GM12878 (cell line): Measurements from ENCODE around the gene MCFD2. TPM values are rescaled to one million over a fixed set of nuclear protein-coding genes. Genes with fewer than 3 reads are reported as not detected.

Experiments used
- BCL11A ChIP-seq: IDR thresholded peaks from 2 replicates; pipeline ENCODE4 v1.6.1; 2011; ENCODE audit warnings: low read depth, low read length
- GABPA ChIP-seq: IDR thresholded peaks from 2 replicates; pipeline ENCODE4 v1.6.1; 2014; ENCODE audit warnings: antibody characterized with exemption, low read depth, mild to moderate bottlenecking, inconsistent platforms
- GATAD2B ChIP-seq: fragments of 450-650 bp; conservative IDR thresholded peaks from 2 replicates; pipeline ENCODE4 v1.6.1; 2017; ENCODE audit warnings: low read depth, mild to moderate bottlenecking, moderate library complexity
- HDAC2 ChIP-seq: fragments of 200-600 bp; sonication (generic); IDR thresholded peaks from 2 replicates; pipeline ENCODE4 v1.6.1; 2017
- HDAC6 ChIP-seq: fragments of 200-600 bp; sonication (generic); IDR thresholded peaks from one replicate; pipeline ENCODE4 v1.8.0; 2017; ENCODE audit warnings: antibody characterized with exemption; ENCODE audit not compliant: unreplicated experiment
- IKZF1 ChIP-seq: fragments of 450-650 bp; conservative IDR thresholded peaks from 2 replicates; pipeline ENCODE4 v1.6.1; 2017; ENCODE audit warnings: antibody characterized with exemption, mild to moderate bottlenecking
- IRF4 ChIP-seq: IDR thresholded peaks from 2 replicates; pipeline ENCODE4 v1.6.1; 2011; ENCODE audit warnings: low read depth, low read length
- JUND ChIP-seq: IDR thresholded peaks from 2 replicates; pipeline ENCODE4 v1.6.1; 2012; ENCODE audit warnings: low read depth, mild to moderate bottlenecking, low read length, improper control_type of control experiment, moderate library complexity
- MEF2B ChIP-seq: fragments of 450-650 bp; IDR thresholded peaks from 2 replicates; pipeline ENCODE4 v1.6.1; 2018; ENCODE audit warnings: mild to moderate bottlenecking, moderate library complexity; ENCODE audit not compliant: partially characterized antibody, poor library complexity, severe bottlenecking
- PML ChIP-seq: IDR thresholded peaks from 2 replicates; pipeline ENCODE4 v1.6.1; 2012; ENCODE audit warnings: low read length, inconsistent platforms
- POLR2A ChIP-seq: IDR thresholded peaks from 2 replicates; pipeline ENCODE4 v1.6.1; 2011; ENCODE audit warnings: low read depth, mild to moderate bottlenecking, low read length
- POLR2AphosphoS5 ChIP-seq: IDR thresholded peaks from 2 replicates; pipeline ENCODE4 v1.6.1; 2011; ENCODE audit warnings: mild to moderate bottlenecking, low read length, inconsistent platforms
- RAD51 ChIP-seq: fragments of 450-650 bp; IDR thresholded peaks from 2 replicates; pipeline ENCODE4 v1.6.1; 2016; ENCODE audit warnings: moderate library complexity, mild to moderate bottlenecking, inconsistent platforms
- RCOR1 ChIP-seq: conservative IDR thresholded peaks from 2 replicates; pipeline ENCODE4 v1.6.1; 2012; ENCODE audit warnings: low read depth, low read length, improper control_type of control experiment
- SMARCA5 ChIP-seq: fragments of 450-650 bp; IDR thresholded peaks from 2 replicates; pipeline ENCODE4 v1.6.1; 2017; ENCODE audit warnings: mild to moderate bottlenecking
- SMC3 ChIP-seq: IDR thresholded peaks from 2 replicates; pipeline ENCODE4 v1.6.1; 2011; ENCODE audit warnings: low read length, improper control_type of control experiment, borderline replicate concordance
- SP1 ChIP-seq: IDR thresholded peaks from one replicate; pipeline ENCODE4 v1.6.1; 2011; ENCODE audit warnings: low read depth, low read length
- SPI1 ChIP-seq: IDR thresholded peaks from 2 replicates; pipeline ENCODE4 v1.6.1; 2011; ENCODE audit warnings: low read depth, mild to moderate bottlenecking, low read length, moderate library complexity, borderline replicate concordance; ENCODE audit not compliant: insufficient read depth
- SRF ChIP-seq, 2 experiments: IDR thresholded peaks; 2 replicates each; pipeline ENCODE4 v1.6.1; 2011; ENCODE audit warnings: low read depth in 2 of 2, low read length in 2 of 2, mild to moderate bottlenecking in 1 of 2, moderate library complexity in 1 of 2
- STAT3 ChIP-seq: IDR thresholded peaks from 2 replicates; pipeline ENCODE4 v1.6.1; 2011; ENCODE audit warnings: low read depth, low read length, improper control_type of control experiment
- SUPT20H ChIP-seq: IDR thresholded peaks from 2 replicates; pipeline ENCODE4 v1.6.1; 2011; ENCODE audit warnings: low read depth, mild to moderate bottlenecking, low read length, moderate library complexity, borderline replicate concordance; ENCODE audit not compliant: control insufficient read depth
- ZBED1 ChIP-seq: IDR thresholded peaks from 2 replicates; pipeline ENCODE4 v1.6.1; 2016; ENCODE audit warnings: borderline replicate concordance
- ZNF217 ChIP-seq: fragments of 450-650 bp; IDR thresholded peaks from 2 replicates; pipeline ENCODE4 v1.6.1; 2017; ENCODE audit warnings: antibody characterized with exemption, mild to moderate bottlenecking
- ZZZ3 ChIP-seq: IDR thresholded peaks from 2 replicates; pipeline ENCODE4 v1.6.1; 2011; ENCODE audit warnings: low read depth; ENCODE audit not compliant: control insufficient read depth, insufficient read length
- polyA plus RNA-seq, 11 experiments: library from polyadenylated mRNA; depleted of rRNA in 4 of 11; unstranded in 6 of 11; stranded (reverse) in 5 of 11; fragments of >200 nt; fragmentation: Nextera tagmentation in 4 of 11; fragmentation: Illumina TruSeq in 1 of 11; extraction: Ambion mirVana in 4 of 11; extraction: Trizol in 1 of 11; gene quantifications; 1 replicate in 1 of 11; 2 replicates in 10 of 11; pipeline versions ENCODE4 v1.2.1 to v1.2.3, GENCODE V29; 2011 to 2016; ENCODE audit warnings: inconsistent platforms in 2 of 11, missing spikeins in 2 of 11, low read depth in 1 of 11
- total RNA-seq, 4 experiments: library from RNA; depleted of rRNA in 3 of 4; stranded (reverse); fragments of >200 nt in 3 of 4; fragmentation: Illumina TruSeq in 1 of 4; extraction: Trizol in 1 of 4; gene quantifications; 2 replicates each; pipeline versions ENCODE4 v1.2.1 to v1.2.3, GENCODE V29; 2013 to 2021
- TF ChIP-seq, protein P1 (sequence below): IDR thresholded peaks from 2 replicates; pipeline ENCODE4 v1.6.1; 2012; ENCODE audit warnings: low read depth, low read length, improper control_type of control experiment
- TF ChIP-seq, protein P2 (sequence below): fragments of 450-650 bp; IDR thresholded peaks from 2 replicates; pipeline ENCODE4 v1.6.1; 2016; ENCODE audit warnings: mild to moderate bottlenecking
- TF ChIP-seq, protein P3 (sequence below): IDR thresholded peaks from 2 replicates; pipeline ENCODE4 v1.6.1; 2011; ENCODE audit warnings: low read depth, low read length, improper control_type of control experiment, borderline replicate concordance

MCFD2 gene
- total and polyA plus RNA-seq, 10 of the 15 experiments (the other 5 are each of a cell fraction or from before 2014, with no cell fraction given) = 35.0 to 57.3 (median 40.3) TPM

DNA sequence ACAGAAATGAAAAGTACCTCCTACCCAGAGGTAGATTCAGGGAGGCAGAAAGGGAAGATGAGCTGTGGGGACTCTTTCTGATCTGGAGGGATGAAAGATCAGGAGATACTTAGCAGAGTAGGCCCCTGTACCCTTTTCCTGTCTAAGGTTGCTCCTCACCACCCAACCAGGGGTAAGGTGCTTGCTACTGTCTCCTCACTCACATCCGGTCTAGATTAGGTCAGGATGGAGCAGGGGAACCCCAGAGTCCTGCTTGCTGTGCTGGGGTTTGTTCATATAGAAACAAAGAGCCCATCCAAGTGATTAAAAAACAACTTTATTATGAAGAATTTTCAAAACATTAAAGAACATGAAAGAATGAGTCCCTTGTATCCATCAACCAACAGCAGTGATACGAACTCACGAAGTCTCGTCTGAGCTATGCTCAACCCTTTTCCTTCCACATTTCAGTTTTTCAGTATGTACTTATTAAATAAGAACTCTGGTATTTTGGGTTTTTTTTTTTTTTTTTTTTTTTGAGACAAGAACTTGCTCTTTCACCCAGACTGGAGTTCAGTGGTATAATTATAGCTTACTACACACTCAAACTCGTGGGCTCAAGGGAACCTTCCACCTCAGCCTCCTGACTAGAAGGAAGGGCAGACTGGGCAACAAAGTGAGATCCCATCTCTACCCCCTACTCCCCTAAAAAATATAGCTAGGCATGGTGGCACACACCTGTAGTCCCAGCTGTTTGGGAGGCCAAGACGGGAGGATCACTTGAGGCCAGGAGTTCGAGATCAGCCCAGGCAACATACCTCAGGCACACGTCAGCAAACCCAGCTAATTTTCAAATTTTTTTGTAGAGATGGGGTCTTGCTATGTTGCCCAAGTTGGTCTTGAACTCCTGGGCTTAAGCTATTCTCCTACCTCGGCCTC, 28.5 kb upstream of the MCFD2 start (continued):
- TF ChIP-seq POLR2AphosphoS5 (peak; percentile 92), IKZF1 (peak; percentile 65), GABPA (no peak), SUPT20H (no peak), GATAD2B (no peak), RCOR1 (no peak), POLR2A (peak; percentile 40; the same call in 1 of the 2 replicates), ZZZ3 (no peak), ZNF217 (no peak), SP1 (peak; percentile 14), SPI1 (no peak), STAT3 (no peak), SMARCA5 (peak; percentile 79; the same call in 1 of the 2 replicates), SMC3 (no peak), IRF4 (0 out of 2 replicates have a peak, but pooled peaks have one; percentile 9), JUND (0 out of 2 replicates have a peak, but pooled peaks have one; percentile 22), ZBED1 (peak; percentile 74; the same call in 1 of the 2 replicates), SRF (IDR thresholded peaks at IDR 0.05; ENCODE audit: low read depth in 2 of 2, low read length in 2 of 2) (peak; percentile 89 to 93), RAD51 (no peak), MEF2B (peak; percentile 14), HDAC2 (no peak), BCL11A (peak; percentile 67; the same call in 1 of the 2 replicates), PML (no peak), HDAC6 (no peak)
- TF ChIP-seq, protein P1, sequence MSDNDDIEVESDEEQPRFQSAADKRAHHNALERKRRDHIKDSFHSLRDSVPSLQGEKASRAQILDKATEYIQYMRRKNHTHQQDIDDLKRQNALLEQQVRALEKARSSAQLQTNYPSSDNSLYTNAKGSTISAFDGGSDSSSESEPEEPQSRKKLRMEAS = no peak
- TF ChIP-seq, protein P2, sequence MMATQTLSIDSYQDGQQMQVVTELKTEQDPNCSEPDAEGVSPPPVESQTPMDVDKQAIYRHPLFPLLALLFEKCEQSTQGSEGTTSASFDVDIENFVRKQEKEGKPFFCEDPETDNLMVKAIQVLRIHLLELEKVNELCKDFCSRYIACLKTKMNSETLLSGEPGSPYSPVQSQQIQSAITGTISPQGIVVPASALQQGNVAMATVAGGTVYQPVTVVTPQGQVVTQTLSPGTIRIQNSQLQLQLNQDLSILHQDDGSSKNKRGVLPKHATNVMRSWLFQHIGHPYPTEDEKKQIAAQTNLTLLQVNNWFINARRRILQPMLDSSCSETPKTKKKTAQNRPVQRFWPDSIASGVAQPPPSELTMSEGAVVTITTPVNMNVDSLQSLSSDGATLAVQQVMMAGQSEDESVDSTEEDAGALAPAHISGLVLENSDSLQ = no peak
- TF ChIP-seq, protein P3, sequence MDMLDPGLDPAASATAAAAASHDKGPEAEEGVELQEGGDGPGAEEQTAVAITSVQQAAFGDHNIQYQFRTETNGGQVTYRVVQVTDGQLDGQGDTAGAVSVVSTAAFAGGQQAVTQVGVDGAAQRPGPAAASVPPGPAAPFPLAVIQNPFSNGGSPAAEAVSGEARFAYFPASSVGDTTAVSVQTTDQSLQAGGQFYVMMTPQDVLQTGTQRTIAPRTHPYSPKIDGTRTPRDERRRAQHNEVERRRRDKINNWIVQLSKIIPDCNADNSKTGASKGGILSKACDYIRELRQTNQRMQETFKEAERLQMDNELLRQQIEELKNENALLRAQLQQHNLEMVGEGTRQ = no peak
